HG02852 (cell line): Measurements from ENCODE around the gene GLB1L2.

Source experiments
- ATAC-seq: cut with Tn5 transposase; IDR thresholded peaks from one replicate; pipeline ENCODE4 v1.9.1; 2021; ENCODE audit warnings: mild to moderate bottlenecking, moderate library complexity; ENCODE audit not compliant: unreplicated experiment

GLB1L2 gene

GRCh38 chr11:134365011-134365925 is 33.5 kb downstream of the GLB1L2 start:
- no peak for ATAC-seq

GRCh38 chr11:134366254-134366653 is 34.5 kb downstream of the GLB1L2 start:
- ATAC-seq = no peak

DNA sequence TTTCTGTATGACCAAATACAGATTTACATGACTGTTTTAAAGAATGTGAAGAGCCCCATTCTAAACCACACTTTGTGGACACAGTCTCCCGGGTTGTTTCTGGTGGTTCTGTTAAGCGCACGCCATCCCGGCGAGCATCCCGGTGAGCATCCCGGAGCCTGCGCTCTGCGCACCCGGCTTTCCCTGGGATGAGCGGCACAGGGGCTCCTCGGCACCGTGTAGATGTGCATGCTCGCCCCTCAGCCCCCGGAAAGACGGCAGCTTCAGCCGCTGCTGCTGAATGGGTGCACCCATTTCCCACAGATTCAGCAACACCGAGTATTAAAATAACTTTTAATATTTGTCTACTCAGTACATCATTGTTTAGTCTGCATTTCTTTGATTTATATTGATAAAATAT is 36.0 kb downstream of the GLB1L2 start:
- no peak for ATAC-seq

DNA sequence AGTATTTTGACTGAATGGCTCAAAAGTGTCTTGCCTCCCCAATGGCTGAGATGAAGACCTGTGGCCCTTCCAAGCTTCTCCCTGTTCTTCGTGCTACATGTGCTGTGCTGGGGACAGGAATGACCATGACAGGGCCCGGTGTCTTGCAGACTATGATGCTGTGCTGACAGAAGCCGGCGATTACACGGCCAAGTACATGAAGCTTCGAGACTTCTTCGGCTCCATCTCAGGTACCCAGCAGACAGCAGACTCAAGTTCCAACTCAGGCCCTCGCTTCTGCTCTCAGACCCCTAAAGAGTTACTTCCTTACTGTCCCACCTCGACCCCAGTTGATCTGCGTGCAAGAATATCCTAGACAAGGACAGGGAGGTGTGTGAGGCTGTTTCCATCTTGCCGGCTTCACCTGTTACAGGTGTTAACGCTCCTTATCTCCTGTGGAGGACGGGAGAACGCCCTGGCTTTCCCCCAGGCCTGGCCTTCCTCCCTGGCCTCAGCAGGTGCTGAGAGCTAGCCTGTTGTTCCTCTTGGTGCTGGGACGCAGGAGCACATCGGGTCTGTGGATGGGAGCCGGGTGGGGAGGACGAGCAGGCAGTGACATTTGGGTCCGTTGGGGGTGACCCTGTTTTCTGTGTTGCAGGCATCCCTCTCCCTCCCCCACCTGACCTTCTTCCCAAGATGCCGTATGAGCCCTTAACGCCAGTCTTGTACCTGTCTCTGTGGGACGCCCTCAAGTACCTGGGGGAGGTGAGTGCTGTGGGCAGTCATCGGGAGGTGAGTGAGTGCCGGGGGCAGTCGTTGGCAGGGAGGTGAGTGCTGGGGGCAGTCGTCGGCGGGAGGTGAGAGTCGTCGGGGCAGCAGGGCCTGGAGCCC is 38.1 kb downstream of the GLB1L2 start:
- ATAC-seq = no peak

DNA sequence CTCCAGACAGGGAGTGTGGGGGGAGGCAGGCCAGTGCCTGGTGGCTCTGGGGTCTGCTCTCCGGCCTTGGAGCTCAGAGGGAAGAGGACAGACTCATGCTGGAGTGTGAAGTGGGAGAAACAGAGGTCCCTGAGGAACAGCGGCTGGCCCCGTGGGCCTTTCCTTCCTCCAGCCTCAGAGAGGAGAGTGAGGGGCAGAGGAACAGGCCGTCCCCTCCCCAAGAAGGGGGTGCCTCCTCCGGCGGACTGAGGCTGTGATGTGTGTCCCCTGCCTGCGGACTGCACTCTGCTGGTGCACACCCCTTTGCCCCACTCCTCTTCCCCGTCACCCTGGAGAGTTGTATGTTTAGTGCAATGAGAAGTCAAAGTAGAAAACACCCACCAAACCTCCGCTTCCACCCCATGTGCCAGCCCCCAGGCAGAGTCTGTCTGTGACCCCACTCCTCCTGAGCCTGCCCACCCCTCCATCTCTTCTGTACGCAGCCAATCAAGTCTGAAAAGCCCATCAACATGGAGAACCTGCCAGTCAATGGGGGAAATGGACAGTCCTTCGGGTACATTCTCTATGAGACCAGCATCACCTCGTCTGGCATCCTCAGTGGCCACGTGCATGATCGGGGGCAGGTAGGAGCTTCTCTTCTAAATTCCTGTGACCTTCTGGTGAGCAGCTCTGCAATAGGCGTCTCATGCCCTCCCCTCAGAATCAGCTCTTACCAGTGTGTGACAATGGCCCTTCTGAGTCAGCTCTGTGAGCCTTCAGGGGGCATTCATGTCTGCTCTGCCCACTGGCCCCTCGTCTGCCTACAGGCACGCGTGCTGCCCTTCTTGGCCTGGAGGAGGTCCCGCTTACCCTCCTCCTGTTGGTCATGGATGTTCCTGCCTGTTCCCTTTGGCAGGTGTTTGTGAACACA is 39.0 kb downstream of the GLB1L2 start:
- ATAC-seq = no peak

- ATAC-seq = no peak
Observed at GRCh38 chr11:134371436-134372185, 39.8 kb downstream of the GLB1L2 start.

GRCh38 chr11:134372536-134372935 is 40.7 kb downstream of the GLB1L2 start:
- ATAC-seq = no peak

- ATAC-seq = no peak
Observed at GRCh38 chr11:134372961-134373360, 41.2 kb downstream of the GLB1L2 start.

- ATAC-seq = no peak
Observed at GRCh38 chr11:134373591-134374052, 41.8 kb downstream of the GLB1L2 start.

- ATAC-seq = no peak
Observed at GRCh38 chr11:134374171-134374570, 42.4 kb downstream of the GLB1L2 start.

GRCh38 chr11:134374891-134375550 is 43.2 kb downstream of the GLB1L2 start:
- ATAC-seq = no peak

GRCh38 chr11:134376150-134376921 is 44.5 kb downstream of the GLB1L2 start:
- no peak for ATAC-seq

GRCh38 chr11:134377876-134378275 is 46.1 kb downstream of the GLB1L2 start:
- ATAC-seq = no peak

DNA sequence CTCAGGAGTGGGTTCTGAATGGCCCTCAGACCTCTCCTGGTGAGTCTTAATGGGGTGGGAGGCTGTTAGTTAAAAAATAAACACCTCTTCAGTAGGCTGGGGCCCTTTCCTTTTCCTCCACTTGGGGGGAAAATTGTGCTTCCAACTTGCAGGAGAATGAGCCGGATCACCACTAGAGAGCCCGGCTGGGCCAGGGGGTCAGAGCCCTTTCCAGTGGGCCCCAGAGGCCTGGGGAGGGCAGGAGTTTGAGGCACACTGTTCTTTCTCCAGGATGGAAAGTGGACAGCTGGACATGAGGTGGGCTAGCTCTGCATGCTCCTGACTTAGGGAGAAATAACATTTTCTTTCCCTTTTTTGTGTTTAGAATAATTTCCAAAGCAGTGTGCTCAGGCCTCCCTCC is 47.5 kb downstream of the GLB1L2 start:
- ATAC-seq = no peak

GRCh38 chr11:134380229-134380628 is 48.4 kb downstream of the GLB1L2 start:
- no peak for ATAC-seq

GRCh38 chr11:134380785-134381184 is 49.0 kb downstream of the GLB1L2 start:
- no peak for ATAC-seq

DNA sequence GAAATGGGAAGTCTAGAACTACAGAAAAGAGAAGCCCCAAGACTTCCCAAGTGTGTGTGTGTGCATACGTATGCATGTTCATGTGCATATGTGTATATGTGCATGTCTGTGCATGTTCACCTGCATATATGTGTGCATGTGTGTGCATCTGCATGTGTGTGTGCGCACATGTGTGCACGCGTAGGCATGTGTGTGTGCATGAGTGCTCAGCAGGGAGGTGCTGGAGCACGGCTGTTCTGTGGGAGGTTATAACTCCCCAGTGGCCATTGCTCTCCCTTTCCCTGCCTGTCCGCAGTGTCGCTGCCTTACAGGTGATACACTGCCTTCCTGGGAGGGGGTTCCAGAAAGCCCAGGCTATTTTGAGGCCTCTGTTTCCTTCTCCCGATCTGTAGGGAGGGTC is 50.5 kb downstream of the GLB1L2 start:
- ATAC-seq = no peak

DNA sequence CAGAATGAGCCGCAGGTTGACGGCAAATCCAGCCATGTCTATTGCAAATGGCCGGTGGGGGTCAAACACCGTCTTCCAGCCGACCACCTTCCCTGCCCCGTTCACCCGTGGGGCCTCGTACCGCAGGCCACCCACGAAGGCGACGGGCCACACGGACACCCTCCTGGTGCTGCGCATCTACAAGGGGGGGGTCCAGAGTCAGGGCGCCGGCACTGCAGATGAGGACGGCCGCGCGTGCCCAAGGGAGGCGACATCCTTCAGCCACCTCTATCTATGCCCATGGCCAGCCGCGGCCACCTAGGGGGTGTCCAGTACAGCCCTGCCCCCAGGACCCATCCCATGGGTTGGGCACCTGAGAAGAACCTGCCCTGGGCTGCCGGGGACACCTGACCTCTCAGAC is 51.0 kb downstream of the GLB1L2 start:
- no peak for ATAC-seq
